H1 (cell line): ENCODE results near the gene SLC43A2.

Experiments
- ASH2L ChIP-seq: fragments of 200-600, 300-600 bp; sonication (generic); IDR thresholded peaks from one replicate; pipeline ENCODE4 v1.7.1; 2017; ENCODE audit warnings: low read length
- CHD2 ChIP-seq: IDR thresholded peaks from 2 replicates; pipeline ENCODE4 v1.6.1; 2012; ENCODE audit warnings: low read length, improper control_type of control experiment
- CREB1 ChIP-seq: IDR thresholded peaks from 2 replicates; pipeline ENCODE4 v1.6.1; 2012; ENCODE audit warnings: inconsistent platforms
- EZH2 ChIP-seq: fragments of 200-600 bp; sonication (generic); IDR thresholded peaks from 2 replicates; pipeline ENCODE4 v1.7.1; 2012; ENCODE audit warnings: low read depth, mild to moderate bottlenecking, moderate library complexity, low read length, inconsistent platforms; ENCODE audit not compliant: severe bottlenecking
- GTF2F1 ChIP-seq: IDR thresholded peaks from 2 replicates; pipeline ENCODE4 v1.6.1; 2012; ENCODE audit warnings: low read depth, low read length, improper control_type of control experiment, borderline replicate concordance
- MAFK ChIP-seq: IDR thresholded peaks from 2 replicates; pipeline ENCODE4 v1.6.1; 2012; ENCODE audit warnings: low read depth, mild to moderate bottlenecking, improper control_type of control experiment, low read length
- TF ChIP-seq, protein P1 (sequence below), 3 experiments: IDR thresholded peaks; 1 replicate in 2 of 3; 2 replicates in 1 of 3; pipeline versions ENCODE4 v1.5.1 to v1.6.1; 2011; ENCODE audit warnings: low read length in 3 of 3, mild to moderate bottlenecking in 3 of 3, inconsistent platforms in 2 of 3, low read depth in 1 of 3, moderate library complexity in 1 of 3; ENCODE audit not compliant: insufficient read depth in 1 of 3; ENCODE audit errors: control extremely low read depth in 1 of 3

DNA sequence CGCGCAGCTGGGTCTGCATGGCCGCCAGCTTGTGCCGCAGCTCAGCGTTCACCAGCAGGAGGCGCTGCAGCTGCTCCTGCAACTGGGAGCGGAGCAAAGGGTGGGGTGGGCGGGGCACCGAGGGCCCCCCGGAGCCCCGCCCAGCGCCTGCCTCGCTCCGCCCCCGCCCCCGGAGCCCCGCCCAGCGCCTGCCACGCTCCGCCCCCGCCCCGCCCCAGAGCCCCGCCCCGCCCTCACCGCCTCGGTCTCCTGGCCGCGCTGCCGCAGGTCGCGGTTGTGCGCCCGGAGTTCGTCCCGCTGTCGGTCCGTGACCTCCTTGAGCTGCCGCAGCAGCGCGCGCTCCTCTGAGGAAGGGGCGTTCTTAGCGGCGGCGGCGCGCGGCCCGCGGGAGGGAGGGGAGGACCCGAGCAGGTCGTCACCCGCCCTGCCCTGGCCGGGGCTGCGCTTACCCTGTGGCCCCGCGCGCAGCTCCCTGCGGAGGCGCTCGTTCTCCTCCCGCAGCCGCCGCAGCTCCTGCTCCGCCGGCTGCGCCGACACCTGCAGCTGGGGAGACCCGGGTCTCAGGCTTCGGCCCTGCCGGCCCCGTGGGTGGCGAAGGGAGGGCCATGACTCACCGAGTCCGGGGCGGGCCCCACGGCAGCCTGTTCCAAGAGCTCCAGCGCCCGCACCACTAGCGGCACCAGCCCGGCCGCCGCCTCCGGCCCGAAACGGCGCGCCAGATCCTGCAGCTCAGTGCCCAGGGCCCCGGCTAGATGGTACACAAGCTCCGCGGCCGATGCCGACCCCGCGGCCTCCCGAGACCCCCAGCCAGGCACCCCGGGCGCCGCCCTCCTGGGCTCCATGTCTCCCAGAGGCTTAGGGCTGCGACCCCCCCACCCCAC, 20.6 kb upstream of the SLC43A2 start:
- TF ChIP-seq EZH2 (no peak), ASH2L (no peak), CREB1 (0 out of 2 replicates have a peak, but pooled peaks have one; percentile 23), CHD2 (0 out of 2 replicates have a peak, but pooled peaks have one; percentile 34), MAFK (no peak), GTF2F1 (no peak)
- TF ChIP-seq, protein P1, sequence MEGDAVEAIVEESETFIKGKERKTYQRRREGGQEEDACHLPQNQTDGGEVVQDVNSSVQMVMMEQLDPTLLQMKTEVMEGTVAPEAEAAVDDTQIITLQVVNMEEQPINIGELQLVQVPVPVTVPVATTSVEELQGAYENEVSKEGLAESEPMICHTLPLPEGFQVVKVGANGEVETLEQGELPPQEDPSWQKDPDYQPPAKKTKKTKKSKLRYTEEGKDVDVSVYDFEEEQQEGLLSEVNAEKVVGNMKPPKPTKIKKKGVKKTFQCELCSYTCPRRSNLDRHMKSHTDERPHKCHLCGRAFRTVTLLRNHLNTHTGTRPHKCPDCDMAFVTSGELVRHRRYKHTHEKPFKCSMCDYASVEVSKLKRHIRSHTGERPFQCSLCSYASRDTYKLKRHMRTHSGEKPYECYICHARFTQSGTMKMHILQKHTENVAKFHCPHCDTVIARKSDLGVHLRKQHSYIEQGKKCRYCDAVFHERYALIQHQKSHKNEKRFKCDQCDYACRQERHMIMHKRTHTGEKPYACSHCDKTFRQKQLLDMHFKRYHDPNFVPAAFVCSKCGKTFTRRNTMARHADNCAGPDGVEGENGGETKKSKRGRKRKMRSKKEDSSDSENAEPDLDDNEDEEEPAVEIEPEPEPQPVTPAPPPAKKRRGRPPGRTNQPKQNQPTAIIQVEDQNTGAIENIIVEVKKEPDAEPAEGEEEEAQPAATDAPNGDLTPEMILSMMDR (IDR thresholded peaks at IDR 0.05; ENCODE audit: control extremely low read depth in 1 of 3, insufficient read depth in 1 of 3, low read depth in 1 of 3, low read length in 3 of 3) = peak; percentile 79 to 98 (median 92)
